Left colon (tissue), 2 donors: ENCODE data around the gene CCDC85B. TPM values are rescaled to one million over a fixed set of nuclear protein-coding genes. Genes with fewer than 3 reads are reported as not detected.

Experiments used
- ATAC-seq: fragments of 200-7000 bp; cut with Tn5 transposase; one replicate; pipeline ENCODE4 v1.9.1; 2020; ENCODE audit warnings: mild to moderate bottlenecking, moderate library complexity
- DNase-seq, 2 donors: peaks; one replicate each; pipeline ENCODE4 v3.0.0-alpha.2; 2020
- intact Hi-C, 2 donors: fragments of 100-400 bp; cut with DNase I in 1 of 2; cut with micrococcal nuclease in 1 of 2; formaldehyde crosslinking; loops; one replicate each; pipeline versions ENCODE4 v1.11.2 to v1.14.0; 2022; cut with DNase I, micrococcal nuclease
- total RNA-seq, 2 donors: library from RNA; stranded (reverse); fragmentation: NEBNext Ultra II Directional; extraction: Animal tissue kit (Norgen Biotek cat#: 25700); gene quantifications; one replicate each; pipeline ENCODE4 v1.2.1, GENCODE V29; 2021
- donor health status: DM: no; HTN: no; CAD: no.
- donor health status: DM: yes; HTN: yes; CAD: no.

The CCDC85B gene
- total RNA-seq, 2 donors from 2014 or later = 7.1 to 8.6 TPM

DNA sequence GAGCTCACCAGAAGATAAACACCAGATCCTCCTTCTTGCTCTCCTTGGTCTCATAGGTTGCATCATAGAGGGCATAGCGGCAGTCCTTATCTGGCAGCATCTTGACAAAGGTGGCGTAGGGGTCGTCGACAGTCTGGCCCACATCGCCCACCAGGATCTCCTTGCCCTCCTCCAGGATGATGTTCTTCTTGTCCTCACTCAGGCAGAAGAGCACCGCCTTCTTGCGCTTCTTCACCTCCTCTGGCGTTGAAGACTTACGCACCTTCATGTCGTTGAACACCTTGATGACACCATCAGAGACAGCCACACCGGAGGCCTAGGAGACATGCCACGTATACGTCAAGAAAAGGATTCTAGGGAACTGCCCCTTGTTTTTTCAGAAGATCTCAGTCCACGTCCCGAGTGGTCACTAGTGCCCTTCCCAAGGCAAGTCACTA is 34.5 kb upstream of the CCDC85B start:
- intact Hi-C loops = no loop called here
- ATAC-seq (no peak), DNase-seq (no peak)

- peak; percentile 24 for ATAC-seq
Measured at GRCh38 chr11:65856689-65857499, 33.6 kb upstream of the CCDC85B start.

DNA sequence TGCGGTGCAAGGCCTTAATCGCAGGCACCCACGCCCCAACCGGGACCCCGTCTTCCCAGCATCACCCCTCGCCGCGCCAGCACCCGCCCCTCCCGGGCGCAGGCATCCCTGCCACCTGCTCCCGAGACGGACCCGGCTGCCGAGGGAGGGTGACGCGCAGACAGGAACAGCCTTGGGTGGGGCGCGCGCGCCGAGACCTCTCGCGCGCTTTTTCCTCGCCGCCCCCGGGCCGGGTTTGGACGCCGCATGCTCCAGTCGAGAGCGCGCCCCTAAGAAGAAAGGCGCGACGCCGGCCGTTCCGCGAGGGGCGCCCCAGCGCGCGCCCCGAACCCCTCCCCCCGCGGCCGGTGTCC is 33.0 kb upstream of the CCDC85B start:
- ATAC-seq (no peak), DNase-seq (peak in 1 of 2 donors; percentile 73)
- intact Hi-C loops = no loop called here

More at GRCh38 chr11:65856689-65857499, 33.6 kb upstream of the CCDC85B start:
- intact Hi-C loops = no loop called here
- peak; percentile 87 to 90 for DNase-seq

- intact Hi-C loops = no loop called here
- DNase-seq (peak; percentile 98), ATAC-seq (peak; percentile 52)
Measured at GRCh38 chr11:65857853-65858680, 32.4 kb upstream of the CCDC85B start, which contains the start of gene CFL1. Gene CFL1, minus strand, starts transcription at chr11:65858180. Its CDS starts 81 bp downstream, at chr11:65858099.

- intact Hi-C loops = no loop called here
- no peak for ATAC-seq
- no peak for DNase-seq
Measured at GRCh38 chr11:65858681-65859087, 31.8 kb upstream of the CCDC85B start.

- DNase-seq (peak; percentile 100), ATAC-seq (peak; percentile 57)
- intact Hi-C loops = no loop called here
Measured at GRCh38 chr11:65859095-65859811, 31.2 kb upstream of the CCDC85B start.

- intact Hi-C loops = no loop called here
- DNase-seq (peak in 1 of 2 donors; percentile 59), ATAC-seq (no peak)
Measured at GRCh38 chr11:65859812-65860277, 30.6 kb upstream of the CCDC85B start.

GRCh38 chr11:65860278-65861164 is 30.0 kb upstream of the CCDC85B start, which contains the start of gene MUS81:
Gene MUS81, plus strand, starts transcription at chr11:65860433. Its CDS starts 321 bp downstream, at chr11:65860754.
- intact Hi-C loops = no loop called here
- DNase-seq (peak; percentile 98 to 99), ATAC-seq (peak; percentile 56)

- ATAC-seq (no peak), DNase-seq (peak; percentile 44 to 53)
Measured at GRCh38 chr11:65861165-65861505, 29.3 kb upstream of the CCDC85B start.

DNA sequence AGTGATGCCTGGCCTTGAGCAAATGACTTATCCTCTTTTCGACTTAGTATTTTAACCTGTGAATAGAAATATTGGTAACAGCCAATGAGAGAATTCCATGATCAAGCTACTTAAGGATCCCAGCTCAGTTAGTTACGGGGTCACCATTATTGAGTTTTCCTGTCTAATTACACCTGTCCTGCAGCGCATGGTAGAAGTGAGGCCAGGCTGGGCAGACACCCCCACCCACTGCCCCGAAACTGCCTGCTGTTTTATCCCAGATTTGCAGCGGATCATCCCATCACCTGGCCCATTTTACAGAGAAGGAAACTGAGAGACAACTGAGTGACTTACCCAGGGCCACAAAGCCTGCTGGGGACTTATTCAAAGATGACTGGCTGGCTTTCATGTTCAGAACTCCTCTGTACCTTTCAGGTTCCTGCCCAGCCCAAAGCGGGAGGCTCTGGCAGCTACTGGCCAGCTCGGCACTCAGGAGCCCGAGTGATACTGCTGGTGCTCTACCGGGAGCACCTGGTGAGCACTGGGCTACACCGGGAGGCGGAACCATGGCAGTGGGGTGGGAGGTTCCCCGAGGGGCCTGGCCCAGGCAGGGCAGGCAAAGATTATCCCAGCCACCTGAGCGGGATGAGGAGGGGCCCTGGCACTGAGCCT is 28.8 kb upstream of the CCDC85B start:
- ATAC-seq (no peak), DNase-seq (no peak)
- intact Hi-C loops = no loop called here

More at GRCh38 chr11:65861165-65861505, 29.3 kb upstream of the CCDC85B start:
- intact Hi-C loops = no loop called here

DNA sequence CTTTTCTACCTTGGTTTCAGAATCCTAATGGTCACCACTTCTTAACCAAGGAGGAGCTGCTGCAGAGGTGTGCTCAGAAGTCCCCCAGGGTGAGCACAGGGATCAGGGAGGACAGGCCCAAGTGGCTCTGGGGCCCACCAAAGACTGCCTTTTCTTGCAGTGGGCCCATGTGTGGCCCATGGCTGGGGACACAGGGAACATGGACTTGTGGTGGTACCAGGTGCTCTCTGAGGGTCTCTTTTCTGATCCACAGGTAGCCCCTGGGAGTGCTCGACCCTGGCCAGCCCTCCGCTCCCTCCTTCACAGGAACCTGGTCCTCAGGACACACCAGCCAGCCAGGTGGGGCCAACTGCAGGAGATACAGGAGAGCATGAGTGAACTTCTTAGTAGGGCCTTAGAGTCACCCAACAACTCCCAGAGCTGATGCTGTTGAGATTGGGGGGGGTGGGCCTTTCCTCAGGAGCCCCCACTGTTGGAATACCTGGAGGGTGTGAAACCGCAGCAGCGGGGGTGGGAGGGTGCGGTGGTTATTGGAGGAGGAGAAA is 28.2 kb upstream of the CCDC85B start:
- intact Hi-C loops = no loop called here
- DNase-seq (peak in 1 of 2 donors; percentile 30), ATAC-seq (no peak)

DNA sequence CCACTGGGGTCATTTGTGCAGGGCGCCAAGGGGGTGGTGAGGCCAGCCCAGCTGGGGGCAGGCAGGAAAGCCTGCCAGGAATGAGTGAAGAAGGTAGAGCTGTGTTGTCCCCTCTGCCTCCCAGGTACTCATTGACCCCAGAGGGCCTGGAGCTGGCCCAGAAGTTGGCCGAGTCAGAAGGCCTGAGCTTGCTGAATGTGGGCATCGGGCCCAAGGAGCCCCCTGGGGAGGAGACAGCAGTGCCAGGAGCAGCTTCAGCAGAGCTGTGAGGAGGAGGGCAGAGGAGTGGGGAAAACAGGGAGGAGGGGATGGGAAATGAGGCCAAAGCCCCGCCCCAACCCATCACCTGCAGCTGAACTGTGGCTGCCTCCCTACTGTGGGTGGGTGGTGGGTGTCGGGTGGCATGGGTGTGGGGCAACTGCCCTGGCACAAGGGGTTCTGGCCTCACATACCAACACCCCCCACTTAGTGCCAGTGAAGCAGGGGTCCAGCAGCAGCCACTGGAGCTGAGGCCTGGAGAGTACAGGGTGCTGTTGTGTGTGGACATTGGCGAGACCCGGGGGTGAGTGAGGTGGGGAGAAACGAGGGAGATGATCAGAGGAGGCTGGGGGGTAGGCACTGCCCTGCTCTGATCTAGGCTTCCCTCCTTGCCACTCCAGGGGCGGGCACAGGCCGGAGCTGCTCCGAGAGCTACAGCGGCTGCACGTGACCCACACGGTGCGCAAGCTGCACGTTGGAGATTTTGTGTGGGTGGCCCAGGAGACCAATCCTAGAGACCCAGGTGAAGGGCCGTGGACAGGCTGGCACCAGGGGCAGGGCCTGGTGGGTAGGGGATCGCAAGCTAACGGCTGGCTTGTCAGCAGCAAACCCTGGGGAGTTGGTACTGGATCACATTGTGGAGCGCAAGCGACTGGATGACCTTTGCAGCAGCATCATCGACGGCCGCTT is 27.3 kb upstream of the CCDC85B start:
- intact Hi-C loops = no loop called here
- ATAC-seq (no peak), DNase-seq (peak in 1 of 2 donors; percentile 24)

DNA sequence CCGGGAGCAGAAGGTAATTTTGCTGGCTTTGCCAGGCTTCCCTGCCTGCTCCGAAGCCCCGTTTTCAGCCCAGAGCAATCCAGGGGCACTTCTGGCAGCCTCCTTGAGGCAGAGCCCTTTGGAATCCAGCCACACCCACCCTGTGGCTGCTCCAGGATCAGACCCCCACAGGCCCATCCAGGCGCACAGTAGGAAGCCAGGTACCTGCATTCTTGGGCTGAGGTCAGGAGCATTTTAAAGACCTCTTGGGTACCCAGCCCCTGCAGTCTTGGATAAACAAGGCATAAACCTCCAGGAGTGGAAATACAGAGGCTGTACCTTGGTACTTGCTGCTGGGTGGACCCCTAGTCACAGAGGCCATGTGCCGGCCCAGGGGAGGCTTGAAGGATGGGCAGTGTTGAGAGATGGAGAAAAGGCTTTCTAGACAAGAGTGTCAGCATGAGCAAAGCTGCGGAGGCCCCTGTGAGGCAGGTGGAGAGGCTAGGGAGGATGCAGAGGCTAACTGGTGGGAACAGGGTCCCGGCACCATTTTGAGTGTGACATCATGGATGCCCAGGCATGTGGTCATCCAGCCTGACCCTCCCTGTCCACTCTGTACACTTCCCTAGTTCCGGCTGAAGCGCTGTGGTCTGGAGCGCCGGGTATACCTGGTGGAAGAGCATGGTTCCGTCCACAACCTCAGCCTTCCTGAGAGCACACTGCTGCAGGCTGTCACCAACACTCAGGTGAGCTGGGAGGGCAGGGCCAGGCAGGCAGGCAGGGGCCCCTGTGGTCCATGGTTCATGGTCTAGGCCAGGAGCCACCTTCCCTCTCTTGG is 26.4 kb upstream of the CCDC85B start:
- ATAC-seq (no peak), DNase-seq (no peak)
- intact Hi-C loops = no loop called here

- intact Hi-C loops = no loop called here
- DNase-seq = no peak
Measured at GRCh38 chr11:65864706-65865471, 25.6 kb upstream of the CCDC85B start.

More at GRCh38 chr11:65864706-65865471, 25.6 kb upstream of the CCDC85B start:
- no peak for ATAC-seq
